Measurements from ENCODE around the gene SPOCK1. TPM values are rescaled to one million over a fixed set of nuclear protein-coding genes. Genes with fewer than 3 reads are reported as not detected.

The SPOCK1 gene
- total and polyA plus RNA-seq, 9 of the 15 experiments (the other 6 are each of a cell fraction or from before 2014, with no cell fraction given): 0.01 to 0.35 (median 0.04) TPM; not detected in 6

DNA sequence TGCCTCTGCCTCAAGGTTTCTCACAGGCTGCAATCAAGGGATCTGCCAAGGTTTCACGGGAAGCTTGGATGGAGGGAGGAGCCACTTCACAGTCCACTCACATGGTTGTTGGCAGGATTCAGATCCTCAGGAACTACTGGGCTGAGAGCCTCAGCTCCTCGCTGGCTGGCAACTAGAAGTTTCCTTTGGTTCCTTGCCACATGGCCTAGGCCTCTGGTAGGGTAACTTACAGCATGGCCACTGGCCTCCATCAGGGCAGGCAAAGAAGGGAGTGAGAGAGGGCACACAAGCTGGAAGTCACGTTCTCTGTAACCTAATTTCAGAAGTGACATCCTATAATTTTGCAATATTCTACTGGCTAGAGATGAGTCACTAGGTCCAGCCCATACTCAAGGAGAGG is 32.2 kb downstream of the SPOCK1 start (continued):
- TF ChIP-seq, protein P1, sequence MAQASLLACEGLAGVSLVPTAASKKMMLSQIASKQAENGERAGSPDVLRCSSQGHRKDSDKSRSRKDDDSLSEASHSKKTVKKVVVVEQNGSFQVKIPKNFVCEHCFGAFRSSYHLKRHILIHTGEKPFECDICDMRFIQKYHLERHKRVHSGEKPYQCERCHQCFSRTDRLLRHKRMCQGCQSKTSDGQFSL (CRISPR knock-in tag; IDR thresholded peaks at IDR 0.05): no peak
- TF ChIP-seq, protein P1 (tag; IDR thresholded peaks at IDR 0.05): no peak
- TF ChIP-seq HMG20B (CRISPR knock-in tag; IDR thresholded peaks at IDR 0.05): no peak
- no peak for TF ChIP-seq ZNF263 (CRISPR knock-in tag; IDR thresholded peaks at IDR 0.05; ENCODE audit: borderline replicate concordance)
- no peak for TF ChIP-seq SMAD4 (CRISPR knock-in tag; conservative IDR thresholded peaks at IDR 0.05)
- TF ChIP-seq ADNP (tag; IDR thresholded peaks at IDR 0.05): no peak
- no peak for TF ChIP-seq GABPB1 (CRISPR knock-in tag; IDR thresholded peaks at IDR 0.05)
- TF ChIP-seq, protein P2, sequence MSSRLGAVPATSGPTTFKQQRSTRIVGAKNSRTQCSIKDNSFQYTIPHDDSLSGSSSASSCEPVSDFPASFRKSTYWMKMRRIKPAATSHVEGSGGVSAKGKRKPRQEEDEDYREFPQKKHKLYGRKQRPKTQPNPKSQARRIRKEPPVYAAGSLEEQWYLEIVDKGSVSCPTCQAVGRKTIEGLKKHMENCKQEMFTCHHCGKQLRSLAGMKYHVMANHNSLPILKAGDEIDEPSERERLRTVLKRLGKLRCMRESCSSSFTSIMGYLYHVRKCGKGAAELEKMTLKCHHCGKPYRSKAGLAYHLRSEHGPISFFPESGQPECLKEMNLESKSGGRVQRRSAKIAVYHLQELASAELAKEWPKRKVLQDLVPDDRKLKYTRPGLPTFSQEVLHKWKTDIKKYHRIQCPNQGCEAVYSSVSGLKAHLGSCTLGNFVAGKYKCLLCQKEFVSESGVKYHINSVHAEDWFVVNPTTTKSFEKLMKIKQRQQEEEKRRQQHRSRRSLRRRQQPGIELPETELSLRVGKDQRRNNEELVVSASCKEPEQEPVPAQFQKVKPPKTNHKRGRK (tag; IDR thresholded peaks at IDR 0.05): no peak
- TF ChIP-seq CCAR2 (IDR thresholded peaks at IDR 0.05; ENCODE audit: low read depth, low read length): no peak

DNA sequence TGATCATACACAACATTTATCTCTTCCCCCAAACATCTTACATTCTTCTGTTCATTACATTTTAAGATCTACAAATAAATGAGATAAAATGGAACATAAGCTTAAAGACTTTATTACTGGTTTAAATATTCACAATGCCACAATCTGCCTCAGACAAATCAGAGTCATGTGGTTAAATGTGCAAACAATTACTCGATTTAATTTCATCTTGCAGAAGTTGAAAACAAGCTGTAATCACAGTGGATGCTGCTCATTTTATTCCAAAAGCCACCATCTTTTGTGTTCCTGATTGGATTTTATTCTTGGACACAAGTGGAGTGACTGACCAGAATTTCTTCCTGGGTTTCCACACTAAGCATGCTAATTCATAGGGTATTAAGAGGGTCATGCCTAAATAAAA is 33.2 kb downstream of the SPOCK1 start:
- in situ Hi-C loops (cut with MboI): no loop called here
- CTCF ChIA-PET (ENCODE audit: low intra/inter-chr PET ratio): no interaction called here
- no peak for FAIRE-seq
- TF ChIP-seq, protein P3, sequence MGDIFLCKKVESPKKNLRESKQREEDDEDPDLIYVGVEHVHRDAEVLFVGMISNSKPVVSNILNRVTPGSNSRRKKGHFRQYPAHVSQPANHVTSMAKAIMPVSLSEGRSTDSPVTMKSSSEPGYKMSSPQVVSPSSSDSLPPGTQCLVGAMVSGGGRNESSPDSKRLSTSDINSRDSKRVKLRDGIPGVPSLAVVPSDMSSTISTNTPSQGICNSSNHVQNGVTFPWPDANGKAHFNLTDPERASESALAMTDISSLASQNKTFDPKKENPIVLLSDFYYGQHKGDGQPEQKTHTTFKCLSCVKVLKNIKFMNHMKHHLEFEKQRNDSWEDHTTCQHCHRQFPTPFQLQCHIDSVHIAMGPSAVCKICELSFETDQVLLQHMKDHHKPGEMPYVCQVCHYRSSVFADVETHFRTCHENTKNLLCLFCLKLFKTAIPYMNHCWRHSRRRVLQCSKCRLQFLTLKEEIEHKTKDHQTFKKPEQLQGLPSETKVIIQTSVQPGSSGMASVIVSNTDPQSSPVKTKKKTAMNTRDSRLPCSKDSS (IDR thresholded peaks at IDR 0.05; ENCODE audit: low read depth, partially characterized antibody): no peak
- no peak for TF ChIP-seq SMAD2 (IDR thresholded peaks at IDR 0.05; ENCODE audit: low read depth, low read length)
- TF ChIP-seq FOXJ3 (CRISPR knock-in tag; IDR thresholded peaks at IDR 0.05): no peak
- TF ChIP-seq TEAD4 (IDR thresholded peaks at IDR 0.05; ENCODE audit: low read length): no peak
- no peak for TF ChIP-seq TEAD4 (CRISPR knock-in tag; IDR thresholded peaks at IDR 0.05; ENCODE audit: borderline replicate concordance)
- no peak for TF ChIP-seq U2AF1 (optimal IDR thresholded peaks at IDR 0.05; ENCODE audit: low read depth, low read length)
- TF ChIP-seq TGIF2 (CRISPR knock-in tag; IDR thresholded peaks at IDR 0.05): no peak
- no peak for TF ChIP-seq SAFB (IDR thresholded peaks at IDR 0.05; ENCODE audit: borderline replicate concordance, low read depth, low read length)
- no peak for TF ChIP-seq NCOA1 (IDR thresholded peaks at IDR 0.05; ENCODE audit: low read depth)
- TF ChIP-seq SMARCA4 (IDR thresholded peaks at IDR 0.05): no peak
- TF ChIP-seq MEF2D (tag; conservative IDR thresholded peaks at IDR 0.05; ENCODE audit: low read depth): no peak
- TF ChIP-seq MCM3 (IDR thresholded peaks at IDR 0.05): no peak
- no peak for TF ChIP-seq DIDO1 (tag; IDR thresholded peaks at IDR 0.05; ENCODE audit: low read depth)

More for the DNA sequence above, 33.2 kb downstream of the SPOCK1 start:
- H3K4me1 ChIP-seq (replicated peaks in 1 of 2; ENCODE audit: control insufficient read depth in 2 of 2, insufficient read depth in 2 of 2, low read length in 2 of 2): no peaks in the 10 kb centered on the region
- H3K36me3 ChIP-seq (ENCODE audit: control insufficient read depth, insufficient read depth, low read length): no peaks in the 10 kb centered on the region
- no TSS peak for BruUV-seq (replicated peaks)
- ATAC-seq: no peak
- H3K79me2 ChIP-seq (ENCODE audit: control insufficient read depth, insufficient read depth, low read length): no peaks in the 10 kb centered on the region
- no peak overlapping the region for H3K9ac ChIP-seq (ENCODE audit: insufficient read depth in 1 of 2, low read depth in 2 of 2, low read length in 2 of 2)
- no peak overlapping the region for H3K4me2 ChIP-seq (ENCODE audit: insufficient read depth, low read length)
- POLR2A ChIA-PET: interaction anchor here (1.0 kb wide), 1 partner anchor 13 kb away, joined by 3 read pairs; no protein-coding TSS in a partner anchor
- H3K27ac ChIP-seq (ENCODE audit: extremely low read depth, low read depth, low read length): no peak overlapping the region
- intact Hi-C loops (cut with micrococcal nuclease): no loop called here
- H3K9me1 ChIP-seq (ENCODE audit: control insufficient read depth, insufficient read depth, low read length): peaks cover 2% of the 10 kb centered on the region
- H4K20me1 ChIP-seq (replicated peaks; ENCODE audit: control insufficient read depth, insufficient read depth, low read length): no peaks in the 10 kb centered on the region
- DNase-seq (ENCODE audit: extremely low read depth in 1 of 4, low spot score in 3 of 4): no peak
- WGBS (ENCODE audit: insufficient coverage, low coverage, missing lambda C conversion rate): 0% methylated on average over 1 of the region's 1 CpG
- no peak overlapping the region for H3K4me3 ChIP-seq
- no peaks in the 10 kb centered on the region for H3K9me3 ChIP-seq (replicated peaks; ENCODE audit: control insufficient read depth, insufficient read depth, low read depth, low read length)
- no peak overlapping the region for H2AFZ ChIP-seq (ENCODE audit: low read depth, low read length)
- H3K27me3 ChIP-seq (ENCODE audit: control insufficient read depth in 2 of 2, insufficient read depth in 2 of 2, low read length in 2 of 2): no peaks in the 10 kb centered on the region
